Measurements from ENCODE around the gene UBE2E1.
"Not testable (repeated sequence)": the region's sequence is repeated elsewhere in the genome, so short reads cannot be mapped to it uniquely, and the experiment has no call there.

Gene UBE2E1

GRCh38 chr3:23845326-23846216, 39.8 kb downstream of the UBE2E1 start:
- DNase-seq (ENCODE audit: low read depth in 2 of 2): no peak

DNA sequence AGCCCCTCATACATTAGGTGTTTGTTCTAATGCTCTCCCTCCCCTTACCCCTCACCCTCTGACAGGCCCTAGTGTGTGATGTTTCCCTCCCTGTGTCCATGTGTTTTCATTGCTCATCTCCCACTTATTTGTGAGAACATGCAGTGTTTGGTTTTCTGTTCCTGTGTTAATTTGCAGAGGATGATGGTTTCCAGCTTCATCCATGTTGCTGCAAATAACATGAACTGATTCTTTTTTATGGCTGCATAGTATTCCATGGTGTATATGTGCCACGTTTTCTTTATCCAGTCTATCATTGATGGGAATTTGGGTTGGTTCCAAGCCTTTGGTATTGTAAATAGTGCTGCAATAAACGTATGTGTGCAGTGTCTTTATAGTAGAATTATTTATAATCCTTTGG, 43.7 kb downstream of the UBE2E1 start:
- DNase-seq (ENCODE audit: low read depth in 2 of 2): not testable (repeated sequence)

- no peak for DNase-seq (ENCODE audit: low read depth in 2 of 2)
Measured at GRCh38 chr3:23856286-23856685, 50.5 kb downstream of the UBE2E1 start.

DNA sequence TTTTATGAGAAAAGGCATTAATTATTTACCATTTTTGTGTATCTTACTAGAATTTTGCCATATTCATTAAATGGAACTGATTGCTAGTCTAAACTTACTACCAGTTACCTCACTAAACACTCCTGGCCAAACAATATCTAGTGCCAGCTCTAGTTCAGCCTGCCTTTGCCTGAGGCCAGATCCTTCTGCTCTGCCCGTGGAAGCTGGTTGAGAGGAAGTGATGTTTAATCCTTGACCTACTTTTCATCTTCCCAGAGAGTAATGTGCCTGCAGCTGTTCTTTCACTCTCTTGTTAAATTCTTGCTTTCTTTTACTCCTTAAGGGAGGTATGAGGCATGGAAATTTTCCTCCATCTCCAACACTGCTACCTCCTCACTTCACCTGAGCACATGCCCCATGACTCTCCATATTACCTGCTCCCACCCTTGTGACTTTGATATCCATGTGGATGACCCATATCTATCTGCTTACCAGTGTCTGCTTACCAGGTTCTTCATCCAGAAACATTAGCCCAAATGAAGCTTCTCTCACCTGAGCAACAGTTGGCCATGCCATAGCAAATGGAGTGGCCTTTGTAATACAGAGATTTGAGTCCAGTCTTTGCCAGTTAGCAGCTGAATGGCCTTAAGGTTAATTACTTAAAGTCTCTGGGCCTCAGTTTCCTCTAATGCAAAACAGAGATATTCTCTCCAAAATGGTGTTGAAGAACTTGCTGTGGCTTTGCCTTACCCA, 53.4 kb downstream of the UBE2E1 start:
- no peak for DNase-seq (ENCODE audit: low read depth in 2 of 2)

DNA sequence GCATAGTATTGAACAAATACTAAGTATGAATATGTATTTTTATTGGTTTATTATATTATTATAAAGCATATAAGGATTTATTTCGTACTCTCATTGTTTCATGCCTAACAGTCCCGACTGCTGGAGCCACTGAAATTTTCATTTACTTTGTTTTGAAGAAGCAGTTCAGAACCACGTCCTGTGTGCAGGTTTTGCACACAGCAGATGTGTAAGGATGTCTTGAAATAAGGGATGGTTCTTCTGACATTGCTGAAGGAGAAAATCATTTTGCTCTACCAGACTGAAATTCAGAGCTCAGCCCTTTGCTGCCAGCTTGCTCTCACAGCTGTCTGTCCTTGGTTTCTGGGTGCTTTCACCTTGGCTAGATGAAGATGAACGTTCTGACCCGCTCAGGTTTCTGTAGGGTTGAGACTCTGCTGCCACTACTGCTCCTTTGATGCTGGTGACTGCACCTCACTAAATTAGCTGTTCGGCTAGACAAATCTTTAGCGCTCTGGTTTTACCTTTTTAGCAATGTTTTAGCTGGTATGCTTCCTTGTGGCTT, 54.2 kb downstream of the UBE2E1 start:
- DNase-seq (ENCODE audit: low read depth in 2 of 2): no peak

- DNase-seq (ENCODE audit: low read depth in 2 of 2): no peak
Measured at GRCh38 chr3:23861689-23862088, 55.9 kb downstream of the UBE2E1 start.

GRCh38 chr3:23863060-23863459, 57.3 kb downstream of the UBE2E1 start:
- no peak for DNase-seq (ENCODE audit: low read depth in 2 of 2)

DNA sequence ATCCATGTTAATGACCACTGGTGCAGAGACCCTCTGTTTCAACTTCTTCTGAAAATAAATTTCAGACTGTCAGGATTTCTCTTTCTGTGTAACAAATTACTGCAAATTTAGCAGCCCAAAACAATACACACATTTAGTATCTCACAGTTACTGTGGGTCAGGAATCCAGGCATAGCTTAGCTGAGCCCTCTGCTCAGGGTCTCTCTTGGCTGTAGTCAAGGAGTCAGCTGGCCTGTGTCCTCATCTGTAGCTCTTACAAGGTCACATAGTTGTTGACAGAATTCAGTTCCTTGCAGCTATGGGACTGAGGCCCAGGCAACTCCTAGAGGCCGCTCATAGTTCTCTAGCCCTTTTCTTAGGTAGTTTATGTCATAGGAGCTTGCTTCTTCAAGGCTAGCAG, 59.2 kb downstream of the UBE2E1 start:
- no peak for DNase-seq (ENCODE audit: low read depth in 2 of 2)

- no peak for DNase-seq (ENCODE audit: low read depth in 2 of 2)
Measured at GRCh38 chr3:23865595-23866396, 60.0 kb downstream of the UBE2E1 start.

DNA sequence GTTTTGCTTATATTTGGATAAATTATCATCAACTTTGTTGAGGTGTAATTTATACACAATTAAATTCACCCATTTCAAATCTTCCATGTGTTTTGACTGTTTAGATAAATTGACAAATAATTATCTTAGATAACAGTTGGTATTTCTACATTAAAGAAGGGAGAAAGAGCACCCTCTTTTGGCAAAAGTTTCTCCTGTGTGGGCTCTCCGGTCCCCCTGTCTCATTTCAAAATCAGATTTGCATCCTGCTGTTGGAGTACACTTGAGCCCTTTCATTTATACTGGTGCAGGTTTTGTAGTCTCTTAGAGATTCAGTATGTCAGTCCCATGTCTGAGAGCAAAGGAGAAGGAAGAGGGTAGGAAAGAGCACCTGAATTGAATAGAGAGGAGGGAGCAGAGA, 61.6 kb downstream of the UBE2E1 start:
- DNase-seq (ENCODE audit: low read depth in 2 of 2): no peak

- no peak for DNase-seq (ENCODE audit: low read depth in 2 of 2)
Measured at GRCh38 chr3:23867838-23868237, 62.1 kb downstream of the UBE2E1 start.

DNA sequence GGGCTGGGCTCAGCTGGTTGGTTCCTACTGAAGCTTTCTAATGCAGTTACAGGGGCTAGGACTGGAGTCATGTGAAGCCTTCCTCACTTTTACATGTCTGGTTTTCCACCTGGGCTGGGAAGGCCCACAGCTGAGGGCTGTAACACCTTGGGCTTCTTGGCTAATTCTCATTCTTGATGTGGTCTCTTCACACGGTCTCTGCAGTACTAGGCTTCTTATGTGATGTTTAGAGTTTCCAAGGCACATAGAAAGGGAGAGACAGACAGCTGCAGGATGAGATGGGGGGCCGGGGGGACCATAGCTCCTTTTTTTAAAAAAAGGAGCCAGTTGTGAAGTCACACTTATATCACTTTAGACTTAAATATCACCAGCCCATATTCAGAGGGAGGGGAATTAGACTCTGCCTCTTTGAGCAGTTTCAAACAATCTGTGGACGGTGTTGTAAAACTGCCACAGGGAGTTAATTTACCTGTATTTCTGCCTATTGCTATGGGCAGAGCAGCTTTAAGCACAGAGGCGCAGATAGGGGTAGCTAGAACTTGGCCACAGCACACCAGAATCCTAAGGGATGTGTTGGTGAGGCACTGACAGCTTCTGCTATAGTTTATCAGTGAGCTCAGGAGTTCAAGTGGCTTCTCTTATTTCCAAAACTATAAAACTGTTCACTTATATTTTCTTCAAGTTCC, 64.4 kb downstream of the UBE2E1 start:
- DNase-seq (ENCODE audit: low read depth in 2 of 2): no peak

- not testable (repeated sequence) for DNase-seq (ENCODE audit: low read depth in 2 of 2)
Measured at GRCh38 chr3:23870663-23871043, 64.9 kb downstream of the UBE2E1 start.

GRCh38 chr3:23871361-23871760, 65.6 kb downstream of the UBE2E1 start:
- DNase-seq (ENCODE audit: low read depth in 2 of 2): not testable (repeated sequence)

DNA sequence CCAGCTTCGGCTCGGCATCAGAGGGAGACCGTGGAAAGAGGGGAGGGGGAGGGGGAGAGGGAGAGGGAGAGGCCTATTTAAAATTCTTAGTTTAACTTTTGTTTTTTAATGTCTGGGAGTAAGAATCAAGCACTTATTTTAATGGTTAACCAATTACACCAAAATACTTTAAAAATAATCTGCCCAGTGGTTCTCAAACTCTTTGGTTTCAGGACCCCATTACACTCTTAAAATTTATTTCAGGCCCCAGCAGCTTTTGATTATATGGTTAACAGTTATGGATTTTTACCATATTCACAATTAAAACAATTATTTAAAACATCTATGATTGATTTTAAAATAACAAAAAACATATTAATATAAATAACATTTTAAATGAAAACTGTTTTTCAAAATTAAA, 66.6 kb downstream of the UBE2E1 start:
- no peak for DNase-seq (ENCODE audit: low read depth in 2 of 2)

DNA sequence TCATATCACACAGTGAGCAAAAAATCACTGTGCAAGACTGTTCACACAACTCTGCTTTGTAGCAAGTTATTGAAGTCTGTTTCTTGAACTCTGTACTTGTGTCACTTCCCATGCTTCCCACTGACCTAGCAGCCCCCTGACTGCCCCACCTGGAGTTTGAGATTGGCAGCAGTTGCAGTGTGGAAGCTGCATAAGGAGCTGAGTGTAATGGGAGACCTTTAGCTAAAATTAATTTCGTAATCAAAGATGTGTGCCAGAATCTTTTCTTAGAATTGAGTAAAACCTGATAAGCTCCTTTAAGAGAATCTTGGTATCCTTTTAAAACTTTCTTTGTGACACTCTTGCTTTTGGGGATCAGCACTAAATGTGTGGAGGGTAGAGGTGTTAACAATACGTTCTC, 68.2 kb downstream of the UBE2E1 start:
- no peak for DNase-seq (ENCODE audit: low read depth in 2 of 2)

- DNase-seq (ENCODE audit: low read depth in 2 of 2): no peak
Measured at GRCh38 chr3:23874359-23875112, 68.8 kb downstream of the UBE2E1 start.

DNA sequence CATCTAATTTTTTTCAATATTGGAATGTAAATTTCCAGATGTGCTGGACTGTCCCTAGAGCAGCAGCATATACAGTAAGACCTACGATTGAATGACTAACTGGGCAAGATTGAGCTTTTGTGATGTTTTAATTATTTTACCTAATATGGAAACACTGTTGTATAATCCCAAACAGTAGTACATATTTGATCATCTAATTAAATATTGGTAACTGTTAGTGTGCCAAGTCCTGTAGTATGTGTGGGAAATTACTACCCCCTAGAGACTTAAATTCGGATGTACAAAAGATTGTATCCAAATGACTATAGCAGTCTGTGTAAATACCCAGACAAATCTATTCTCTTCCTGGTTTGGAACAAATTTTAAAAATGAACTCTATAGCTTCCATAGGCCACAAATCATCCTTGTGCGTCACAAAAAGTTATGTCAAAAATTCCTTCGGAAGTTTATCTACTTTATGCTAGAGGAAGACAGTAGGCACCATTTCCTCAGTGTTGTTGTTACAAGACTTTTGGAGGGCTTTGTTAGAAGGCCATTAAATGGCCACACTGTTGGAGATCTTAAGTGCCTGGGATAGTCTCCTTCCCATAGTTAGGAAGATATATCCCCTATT, 69.5 kb downstream of the UBE2E1 start:
- DNase-seq (ENCODE audit: low read depth in 2 of 2): no peak

GRCh38 chr3:23876923-23877322, 71.2 kb downstream of the UBE2E1 start:
- DNase-seq (ENCODE audit: low read depth in 2 of 2): no peak

DNA sequence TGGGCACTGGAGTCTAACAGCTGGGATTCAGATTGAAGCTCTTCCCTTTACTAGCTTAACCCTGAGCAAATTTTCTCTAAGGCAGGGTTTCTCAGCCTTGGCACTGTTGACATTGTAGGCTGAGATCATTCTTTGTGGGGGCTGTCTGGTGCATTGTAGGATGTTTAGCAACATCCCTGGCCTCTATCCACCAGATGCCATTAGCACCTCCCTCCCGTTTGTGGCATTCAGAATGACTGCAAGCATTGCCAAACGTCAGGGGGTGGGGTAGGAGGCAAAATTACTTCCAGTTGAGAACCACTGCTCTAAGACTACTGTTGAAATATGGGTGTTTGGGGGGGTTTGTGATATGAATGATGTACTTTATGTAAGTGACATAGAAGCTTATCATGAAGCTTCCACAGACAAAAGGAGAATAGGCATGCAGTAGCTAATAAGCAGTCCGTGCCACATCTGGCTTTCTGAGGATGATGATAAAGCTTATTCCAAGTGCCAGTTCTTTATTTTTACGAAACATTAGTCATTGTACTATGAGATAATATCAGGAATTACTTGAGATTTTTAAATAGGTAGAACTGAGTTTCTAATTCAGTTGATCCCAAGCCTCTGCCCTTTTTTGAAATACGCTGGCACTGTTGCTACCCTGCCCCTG, 71.7 kb downstream of the UBE2E1 start:
- no peak for DNase-seq (ENCODE audit: low read depth in 2 of 2)

Measured in stimulated activated CD4-positive, alpha-beta T cell treated with anti-CD3 and anti-CD28 coated beads, Interleukin-15, amount 100 ng/mL, for 48 hours (primary cell).